ENCODE data around the gene SLIT3.
"Not testable (repeated sequence)": the region's sequence is repeated elsewhere in the genome, so short reads cannot be mapped to it uniquely, and the experiment has no call there.

The SLIT3 gene

DNA sequence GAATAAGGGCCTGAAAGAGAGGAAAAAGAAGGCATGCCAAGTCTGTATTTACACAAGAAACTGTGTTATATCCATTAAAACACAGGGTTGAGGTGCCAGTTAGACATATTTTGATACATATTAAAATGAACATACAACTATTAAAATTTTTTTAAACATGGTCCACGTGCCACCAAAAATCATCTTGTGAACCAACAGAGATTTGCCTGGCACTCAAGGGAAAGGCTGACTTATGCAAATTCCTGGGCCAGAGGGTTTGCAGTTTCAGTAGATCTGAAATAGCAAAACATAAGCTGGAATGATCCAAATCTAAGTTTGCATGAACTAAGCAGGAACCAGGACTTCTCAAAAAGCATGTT lies 168.7 kb downstream of the SLIT3 start:
- no peak for DNase-seq

DNA sequence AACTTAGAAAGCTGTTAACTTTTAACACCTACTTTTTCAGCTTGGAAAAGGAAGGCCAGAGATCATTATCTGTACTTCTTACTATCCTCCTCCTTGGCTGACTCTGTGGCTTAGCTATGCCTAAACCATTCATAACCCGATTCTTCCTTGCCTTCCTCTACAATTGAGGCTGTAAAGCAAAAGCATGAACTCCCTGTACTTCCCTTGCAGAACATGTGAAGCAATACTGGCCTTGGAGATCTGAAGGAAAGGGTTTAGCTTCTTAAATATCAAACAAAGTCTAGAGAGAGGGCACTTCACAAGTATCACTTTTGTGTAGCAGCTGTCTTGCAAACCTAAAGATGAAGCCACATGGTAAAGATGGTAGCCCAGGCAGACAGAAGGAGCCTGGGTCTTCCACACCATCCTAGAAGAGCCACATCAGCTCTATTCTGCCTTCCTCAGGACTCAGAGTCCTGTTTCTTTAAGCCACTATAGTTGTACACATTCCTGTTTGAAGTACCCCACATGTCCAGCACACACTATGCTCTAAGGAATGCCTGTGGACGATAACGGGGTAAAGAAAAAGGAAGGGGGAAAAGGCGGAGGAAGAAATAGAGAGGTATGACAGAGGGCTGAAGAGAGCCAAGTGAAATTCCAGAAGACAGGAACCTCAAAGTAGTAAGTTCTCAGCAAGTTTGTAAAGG lies 169.2 kb downstream of the SLIT3 start:
- no peak for DNase-seq

DNA sequence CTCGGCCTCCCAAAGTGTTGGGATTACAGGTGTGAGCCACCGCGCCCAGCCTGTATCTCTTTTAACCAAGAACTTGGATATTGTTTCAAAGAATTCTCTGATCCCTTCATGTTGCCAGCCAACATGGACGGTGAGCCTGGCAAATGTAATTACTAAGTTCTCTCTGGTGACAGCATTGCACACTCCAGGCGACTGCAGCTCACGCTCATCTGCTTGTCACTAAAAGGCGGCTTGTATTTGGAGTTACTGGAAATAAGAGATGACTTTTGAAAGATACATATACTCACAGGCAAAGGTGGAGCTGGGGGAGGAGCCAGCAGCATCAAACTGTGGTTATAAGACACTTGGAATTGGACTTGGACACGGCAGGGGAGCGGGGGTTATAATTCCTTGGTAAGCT lies 172.3 kb downstream of the SLIT3 start:
- no peak for DNase-seq

DNA sequence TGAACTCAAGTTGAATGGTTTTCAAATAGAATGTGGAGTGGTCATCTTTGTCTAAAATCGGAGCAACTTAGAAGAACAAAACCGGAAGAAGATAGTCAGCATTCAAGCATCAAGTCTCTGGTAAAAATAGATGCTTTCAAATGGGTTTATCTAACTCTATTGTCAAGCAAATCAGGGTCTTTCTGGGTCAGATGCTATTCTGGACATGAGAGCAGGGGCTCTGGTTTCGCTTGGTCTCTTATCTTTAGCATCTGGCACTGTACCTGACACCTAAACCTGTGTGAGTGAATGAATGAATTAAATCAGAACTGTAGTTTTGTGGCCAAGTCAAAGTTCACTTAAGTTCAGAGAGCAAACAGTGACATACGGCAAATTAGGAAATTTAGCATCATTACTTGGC lies 173.5 kb downstream of the SLIT3 start:
- DNase-seq = no peak

DNA sequence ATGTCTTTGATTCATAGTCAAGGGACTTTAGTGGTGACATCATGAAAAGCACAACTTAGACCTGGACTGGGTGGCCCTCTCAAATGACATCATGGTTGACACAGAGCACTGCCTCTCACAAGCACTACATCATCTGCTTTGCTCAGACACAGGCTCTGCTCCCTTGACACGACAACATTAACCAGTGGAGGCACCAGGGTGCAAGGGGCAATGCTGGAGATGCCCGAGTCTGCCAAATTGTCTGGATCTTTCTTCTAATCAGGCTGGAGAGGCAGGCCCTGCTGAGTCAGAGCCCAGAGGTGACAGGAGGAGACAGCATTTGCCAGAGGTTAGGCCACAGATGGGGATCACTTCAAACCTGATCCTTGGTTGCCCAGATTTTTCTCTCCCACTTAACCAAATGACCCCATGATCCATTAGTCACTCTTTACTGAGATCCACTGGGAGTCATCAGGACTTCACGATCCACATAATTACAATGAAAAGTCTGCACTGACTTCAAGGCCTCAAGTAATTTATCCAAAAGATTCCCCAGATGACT lies 174.4 kb downstream of the SLIT3 start:
- no peak for DNase-seq

DNA sequence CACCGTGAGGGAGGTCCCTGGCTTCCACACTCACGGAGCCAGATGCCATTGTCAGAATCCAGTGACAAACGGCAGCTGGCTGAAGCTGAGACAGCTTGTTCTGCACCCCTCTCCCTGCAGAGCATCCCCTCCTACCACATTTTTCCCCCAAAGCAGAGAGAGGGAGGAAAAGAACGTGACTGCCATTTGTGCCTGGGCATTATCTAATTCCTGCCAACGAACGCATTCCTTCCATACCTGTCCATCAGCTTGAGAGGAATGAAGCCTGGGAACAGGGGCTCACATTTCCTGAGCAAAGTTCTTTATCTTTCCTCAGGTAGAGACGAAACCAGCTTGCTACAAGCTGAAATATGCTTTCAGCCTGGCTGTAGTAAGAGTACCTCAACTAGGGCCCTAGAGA lies 175.4 kb downstream of the SLIT3 start:
- no peak for DNase-seq

DNA sequence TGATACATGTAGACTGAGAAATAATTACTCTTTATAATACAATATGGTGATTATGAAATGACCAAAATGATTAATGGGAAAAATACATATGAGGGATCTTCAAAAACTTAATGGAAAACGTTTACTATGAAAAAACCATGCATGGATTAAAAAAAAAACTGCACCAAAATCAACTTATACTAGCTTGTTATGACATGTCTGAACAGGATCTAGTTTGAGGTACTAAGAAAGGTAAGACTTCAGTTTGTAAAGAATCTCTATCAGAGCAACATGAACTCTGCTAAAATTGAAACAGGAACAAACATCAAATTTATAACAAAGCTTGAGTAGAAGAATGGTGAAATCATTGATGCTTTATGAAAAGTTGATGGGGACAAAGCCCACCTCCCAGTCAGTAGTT lies 178.0 kb downstream of the SLIT3 start:
- DNase-seq = no peak

DNA sequence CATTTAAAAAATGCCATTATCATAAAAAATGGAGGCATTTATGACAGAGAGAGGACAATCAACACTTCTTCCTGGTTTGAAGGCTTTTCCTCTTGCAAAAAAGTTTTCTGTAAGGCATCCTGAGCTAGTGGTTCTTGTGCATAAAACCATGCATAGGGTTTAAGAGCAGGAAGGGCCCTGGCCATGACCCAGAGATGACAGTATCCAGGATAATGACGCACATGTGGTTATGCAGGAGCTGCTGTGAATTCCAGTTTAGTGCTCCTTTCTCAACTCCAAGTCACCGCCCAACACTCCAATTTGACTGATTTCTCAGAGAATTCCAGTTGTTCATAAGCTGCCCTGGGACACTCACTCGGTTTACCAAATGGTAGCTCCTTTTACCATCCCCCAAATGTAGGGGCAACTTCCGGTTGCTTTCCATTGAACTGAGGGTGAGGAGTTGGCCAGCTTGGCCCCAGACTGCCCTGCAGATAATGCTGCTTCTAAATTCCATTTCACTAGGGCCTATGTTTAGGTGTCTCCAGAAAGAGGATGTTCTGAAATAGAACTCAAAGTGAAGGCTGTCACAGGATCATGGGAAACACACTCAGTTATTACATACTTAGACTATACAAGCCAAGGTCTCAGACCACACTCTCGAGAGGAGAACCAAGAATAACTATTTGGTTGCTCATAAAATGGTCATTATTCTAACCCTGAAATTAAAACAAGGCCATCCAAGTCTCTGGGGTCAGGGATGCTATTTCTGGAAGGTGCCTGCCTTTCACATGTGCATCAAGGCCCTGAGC lies 179.1 kb downstream of the SLIT3 start:
- no peak for DNase-seq

DNA sequence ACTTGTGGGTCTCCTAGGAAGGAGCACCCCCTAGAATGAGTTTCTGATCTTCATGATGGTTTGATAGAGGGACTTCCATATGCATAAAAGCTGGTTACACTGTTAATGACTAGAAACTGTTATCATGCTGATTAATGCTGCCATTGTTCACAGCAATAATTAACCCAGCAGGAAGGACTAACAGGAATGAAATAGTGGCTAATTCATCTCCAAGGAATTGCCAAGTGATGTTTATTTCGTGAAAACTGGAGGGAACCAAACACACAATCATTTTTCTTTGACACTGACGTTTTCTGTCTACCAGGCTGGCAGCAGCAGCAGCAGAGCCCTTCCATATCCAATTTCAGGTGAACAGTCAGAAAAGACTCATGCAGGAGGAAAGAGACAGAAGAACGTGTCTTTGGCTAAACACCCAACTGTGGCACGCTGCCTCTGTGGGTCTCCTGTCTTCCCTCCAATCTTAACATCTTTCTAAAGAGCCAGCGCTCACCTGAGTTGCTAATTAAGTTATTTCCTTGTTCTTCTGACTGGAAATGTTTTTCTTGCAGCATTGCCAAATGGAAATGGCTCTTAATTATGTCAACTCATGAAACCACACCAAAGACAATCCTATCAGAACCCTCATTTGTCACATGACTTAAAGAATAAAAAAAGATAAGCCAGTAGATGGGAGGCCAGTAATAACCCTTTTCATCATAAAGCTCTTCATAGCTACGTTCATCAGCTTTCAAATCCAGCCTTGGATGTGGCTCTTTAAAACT lies 181.5 kb downstream of the SLIT3 start:
- no peak for DNase-seq

DNA sequence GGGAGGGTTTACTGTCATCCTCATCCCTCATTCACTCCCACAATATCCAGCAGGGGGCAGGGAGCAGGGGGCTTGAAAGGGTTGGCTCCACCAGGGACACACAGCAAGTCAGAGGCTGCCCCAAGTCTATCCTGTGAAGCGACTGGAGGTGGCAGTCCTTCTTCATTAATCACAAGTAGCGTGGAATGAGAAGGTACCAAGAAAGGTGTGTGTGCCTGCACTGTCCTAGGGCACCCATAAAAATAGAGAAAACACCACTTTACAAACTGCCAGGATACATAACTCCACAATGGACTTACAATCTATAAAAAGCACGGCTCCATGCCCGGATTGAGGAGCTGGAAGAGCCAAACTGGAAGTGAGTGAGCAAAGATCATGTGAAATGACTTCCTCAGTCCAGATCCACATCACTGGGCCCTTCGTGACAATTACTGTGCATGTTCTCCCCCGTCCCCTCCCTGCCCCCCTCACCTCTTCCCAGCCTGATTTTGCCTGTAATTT lies 183.9 kb downstream of the SLIT3 start:
- DNase-seq = no peak

DNA sequence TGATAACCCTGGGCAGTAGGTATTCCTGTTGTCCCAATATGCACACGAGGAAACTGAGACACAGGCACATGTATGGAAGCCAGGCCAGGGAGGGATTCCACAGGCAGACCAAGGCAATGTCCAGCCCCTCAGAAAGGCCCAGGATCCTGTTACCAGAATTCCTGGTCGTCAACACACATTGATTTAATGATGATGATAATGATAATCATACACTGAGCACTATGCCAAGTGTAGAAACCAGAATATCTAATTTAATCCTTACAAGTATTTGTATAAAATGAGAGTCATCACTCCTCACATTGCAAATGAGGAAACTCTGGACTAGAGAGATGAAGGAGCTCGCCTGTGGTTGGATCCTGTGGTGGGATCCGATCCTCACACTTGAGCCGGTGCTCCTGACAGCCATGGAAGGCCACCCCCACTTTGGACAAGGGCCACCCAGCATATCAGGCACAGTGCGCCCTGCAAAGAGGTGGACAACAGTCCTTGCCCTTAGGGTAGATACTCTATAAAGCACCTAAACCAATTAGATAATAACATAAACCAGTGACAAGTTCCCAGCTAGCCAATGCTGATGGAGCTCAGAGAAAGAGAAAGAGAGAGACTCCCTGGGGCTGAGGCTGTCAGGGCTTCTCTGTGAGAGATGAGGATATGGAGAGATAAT lies 185.3 kb downstream of the SLIT3 start:
- no peak for DNase-seq

DNA sequence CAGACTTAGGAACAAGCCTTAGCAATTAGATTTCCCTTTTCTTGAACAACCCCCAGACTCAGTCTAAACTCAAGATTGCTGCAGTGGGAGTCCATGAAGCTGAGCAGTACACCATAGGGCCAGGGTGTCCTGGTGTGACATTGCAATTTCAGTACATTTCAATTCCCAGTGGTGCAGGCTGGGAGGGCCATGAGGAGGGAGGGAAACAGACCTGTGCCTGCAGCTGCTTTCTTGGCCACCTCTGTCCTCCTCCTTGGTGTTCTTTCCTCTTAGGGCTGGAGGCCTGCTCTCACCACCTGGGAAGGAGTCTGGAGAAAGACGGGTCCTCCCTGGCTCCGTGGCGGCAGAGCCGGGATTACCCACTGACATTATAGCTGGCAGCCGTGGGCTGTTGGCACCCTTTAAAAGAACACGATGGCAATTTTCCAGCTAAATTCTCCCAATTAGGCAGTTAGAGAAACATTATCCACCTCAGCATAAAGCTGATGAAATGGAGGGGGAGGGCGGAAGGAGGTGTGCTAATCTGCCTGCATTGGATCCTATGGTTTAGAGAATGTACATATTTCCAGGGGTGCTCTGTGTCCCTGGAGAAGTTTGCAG lies 186.4 kb downstream of the SLIT3 start:
- no peak for DNase-seq

DNA sequence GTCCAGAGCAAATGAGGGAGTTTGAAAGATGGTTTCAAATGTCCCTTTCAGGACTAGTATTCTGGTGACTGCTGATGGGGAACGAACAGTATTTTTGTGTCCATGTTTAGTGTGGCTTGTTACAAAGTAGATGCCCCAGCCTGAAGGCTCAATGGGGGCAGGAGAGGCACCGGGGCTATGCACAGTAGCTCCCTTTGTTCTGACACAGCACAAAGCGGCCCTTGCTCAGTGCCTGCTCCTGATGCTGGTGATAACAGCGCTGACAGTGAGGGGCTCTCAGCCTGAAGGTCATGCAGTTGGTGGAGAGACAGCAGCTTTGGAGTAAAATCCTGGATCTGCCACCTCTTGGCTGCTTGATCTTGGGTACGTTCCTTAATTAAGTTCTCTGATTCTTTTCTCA lies 188.9 kb downstream of the SLIT3 start:
- no peak for DNase-seq

DNA sequence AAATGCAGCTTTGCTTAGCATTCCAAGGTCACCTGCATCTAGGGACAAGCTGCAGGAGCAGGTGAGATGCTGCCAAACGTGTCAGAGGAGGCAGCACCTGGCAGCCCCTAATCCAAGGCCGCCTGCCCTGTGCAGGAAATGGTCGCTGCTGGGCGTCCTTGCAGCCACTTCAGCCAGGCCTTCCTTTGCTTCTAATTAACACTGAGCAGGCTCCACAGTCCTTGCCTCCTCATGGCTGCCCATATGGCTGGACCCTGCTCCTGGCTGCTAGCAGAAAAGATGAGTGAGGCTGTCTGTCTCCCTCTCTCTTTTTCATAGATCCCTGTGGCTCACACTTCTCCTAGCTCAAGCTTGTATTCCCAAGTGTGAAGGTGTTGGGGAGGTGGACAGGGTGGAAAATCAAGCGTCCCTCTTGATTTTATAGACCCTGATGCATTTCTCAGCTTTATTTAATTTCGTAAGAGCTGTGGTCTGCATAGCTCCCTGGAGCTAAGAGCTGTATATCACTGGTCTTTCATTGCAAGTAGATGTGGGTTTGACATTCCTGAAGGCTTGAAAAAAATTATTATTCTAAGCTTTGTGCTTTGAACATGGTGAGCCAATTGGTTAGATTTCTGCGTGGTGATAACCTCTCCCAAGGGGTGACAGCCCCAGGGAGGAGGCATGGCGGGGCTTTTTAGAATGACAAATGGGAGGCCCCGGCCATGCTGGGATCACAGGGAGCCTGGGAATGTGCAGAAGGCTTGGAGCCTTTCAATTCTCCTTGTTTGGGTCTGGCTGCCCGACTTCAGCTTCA lies 193.8 kb downstream of the SLIT3 start:
- no peak for DNase-seq

DNA sequence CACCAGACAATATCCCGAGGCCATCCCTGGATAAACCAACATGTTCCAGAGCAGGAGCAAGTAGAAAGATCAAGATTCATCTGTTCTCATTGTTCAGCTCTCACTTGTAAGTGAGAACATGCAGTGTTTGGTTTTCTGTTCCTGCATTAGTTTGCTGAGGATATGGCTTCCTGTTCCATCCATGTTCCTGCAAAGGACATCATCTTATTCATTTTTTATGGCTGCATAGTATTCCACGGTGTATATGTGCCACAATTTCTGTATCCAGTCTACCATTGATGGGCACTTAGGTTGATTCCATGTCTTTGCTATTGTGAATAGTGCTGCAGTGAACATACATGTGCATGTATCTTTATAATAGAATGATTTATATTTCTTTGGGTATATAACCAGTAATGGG lies 195.4 kb downstream of the SLIT3 start:
- not testable (repeated sequence) for DNase-seq

DNA sequence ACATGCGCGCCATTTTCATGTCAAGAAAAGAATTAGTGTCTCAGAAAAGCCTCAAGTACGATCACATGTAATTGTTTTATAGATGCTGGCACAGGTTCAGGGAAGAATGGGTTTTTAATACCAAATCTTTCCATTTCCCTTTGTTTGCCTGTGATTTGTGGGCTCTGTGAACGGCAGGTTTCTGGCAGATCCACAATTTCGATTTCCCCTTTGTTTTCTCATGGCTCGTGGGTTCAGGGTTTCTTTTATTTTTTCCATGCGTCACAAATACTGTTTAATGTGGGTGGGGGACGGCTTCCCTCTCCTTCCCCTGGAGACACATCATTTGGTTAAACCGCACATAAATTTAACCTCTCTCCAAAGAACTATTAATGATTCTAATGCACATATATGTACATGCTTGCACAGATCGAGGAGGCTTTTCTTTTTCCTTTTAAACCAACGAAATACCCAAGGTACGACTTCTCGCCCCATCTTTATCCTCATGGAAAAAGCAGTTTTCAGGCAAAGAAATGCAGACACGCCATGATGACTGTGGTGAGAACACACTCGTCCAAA lies 195.9 kb downstream of the SLIT3 start:
- no peak for DNase-seq

DNA sequence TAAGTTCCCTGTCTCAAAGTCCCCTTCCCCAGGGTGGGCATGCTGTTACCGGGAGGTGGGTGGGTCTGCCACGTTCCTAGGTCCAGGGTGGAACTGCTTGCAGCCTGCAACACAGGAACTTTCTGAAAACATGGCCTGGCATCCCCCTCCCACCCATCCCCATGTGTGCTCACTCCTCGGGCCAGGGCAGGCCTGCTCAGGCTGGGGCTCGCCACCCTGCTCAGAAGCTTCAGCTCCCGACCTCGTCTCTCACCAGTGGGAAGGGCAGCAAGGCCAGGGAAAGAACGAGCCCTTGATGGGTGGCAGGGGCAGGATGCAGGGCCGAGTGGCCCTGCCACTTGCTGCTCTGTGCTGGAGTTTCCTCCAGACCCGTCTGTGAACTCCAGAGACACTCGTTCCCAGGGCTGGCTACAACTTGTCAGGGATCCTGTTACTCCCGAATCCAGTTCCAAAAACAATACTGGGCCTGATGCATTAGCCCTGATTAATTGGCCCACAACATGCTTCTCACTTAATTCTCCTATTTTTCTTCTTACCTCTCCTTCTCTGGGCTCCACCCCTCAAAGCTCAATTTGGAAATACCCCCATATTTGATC lies 197.3 kb downstream of the SLIT3 start:
- no peak for DNase-seq

DNA sequence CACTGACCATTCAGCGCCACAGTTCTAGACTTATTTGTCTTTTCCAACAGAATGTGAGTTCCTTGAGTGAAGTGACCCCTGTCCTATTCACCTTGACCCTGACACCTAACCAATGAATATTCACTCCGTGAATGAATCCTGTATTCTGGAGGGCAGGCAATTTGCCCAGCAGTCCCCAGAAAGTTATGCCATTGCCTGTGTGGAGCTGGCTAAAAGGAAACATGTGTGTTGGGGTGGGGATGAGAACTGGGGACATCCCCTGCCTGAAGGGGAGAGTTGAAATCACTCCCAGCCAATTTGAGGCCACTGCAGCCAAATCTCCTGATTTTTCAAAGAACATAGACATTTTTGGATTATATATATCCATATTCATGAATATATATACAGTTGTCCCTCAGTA lies 199.0 kb downstream of the SLIT3 start:
- DNase-seq = no peak

DNA sequence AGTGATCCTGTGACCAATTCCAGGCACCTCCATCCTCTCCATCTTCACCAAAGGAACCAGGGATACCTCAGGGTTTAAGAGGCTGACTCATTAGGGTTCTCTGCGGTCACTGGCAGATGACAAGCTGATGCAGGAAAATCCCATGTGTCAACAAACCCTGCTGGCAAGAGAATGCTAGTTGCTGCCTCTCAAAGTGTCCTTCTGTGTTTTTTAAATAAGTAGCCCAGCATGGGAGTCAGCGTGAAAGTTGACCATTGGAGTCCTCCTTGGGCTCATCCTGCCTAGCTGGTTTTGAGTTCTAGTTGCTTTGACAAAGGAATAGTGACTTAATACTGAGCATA lies 200.2 kb downstream of the SLIT3 start:
- no peak for DNase-seq

DNA sequence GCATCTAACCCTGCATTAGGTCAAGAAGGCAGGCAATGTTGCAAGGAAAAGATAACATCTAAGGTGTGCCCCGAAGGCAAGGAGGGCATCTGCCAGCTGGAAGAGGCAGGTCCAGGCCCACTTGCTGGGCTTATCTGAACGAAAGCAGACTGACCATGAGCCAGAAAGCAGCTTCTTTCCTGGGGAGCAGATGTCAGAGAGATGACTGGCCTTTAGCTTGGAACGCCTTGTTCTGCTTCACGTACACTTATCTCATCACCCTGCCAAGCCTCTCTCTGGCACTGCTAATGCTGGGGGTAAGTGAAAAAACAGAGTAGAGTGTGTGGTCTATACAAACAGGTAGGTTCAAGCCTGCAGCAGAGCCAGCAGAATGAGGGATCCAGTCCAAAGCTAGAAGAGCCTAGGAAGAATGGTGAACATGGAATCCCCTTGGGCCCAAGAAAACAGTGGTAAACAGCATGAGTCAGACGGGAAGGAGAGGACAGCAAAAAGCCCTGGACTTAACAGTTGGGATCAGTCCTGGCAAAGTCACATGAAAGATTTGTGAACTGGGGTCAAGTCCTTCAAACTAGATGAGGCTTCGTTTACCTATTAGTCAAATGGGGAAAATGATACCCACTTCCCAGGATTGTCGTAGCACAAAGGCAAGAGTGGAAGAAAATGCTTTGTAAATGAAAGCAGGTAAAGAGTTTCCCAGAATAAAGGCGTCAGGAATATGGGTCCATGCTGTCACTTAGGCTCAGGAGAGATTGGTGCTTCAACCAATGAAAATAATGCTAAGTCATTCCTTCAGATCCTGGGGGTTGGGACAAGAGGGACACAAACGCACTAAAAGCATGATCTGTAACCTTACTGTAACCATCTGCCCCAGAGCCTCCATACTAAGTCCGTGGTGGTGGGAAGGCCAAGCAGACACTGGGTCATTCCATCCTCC lies 200.9 kb downstream of the SLIT3 start:
- no peak for DNase-seq
